OCI-LY1 (cell line): Measurements from ENCODE around the gene PLCB2.

ENCODE experiments used
- H2AFZ ChIP-seq: fragments of 200-600 bp; sonication (generic), shearing (Covaris generic); 2 replicates; pipeline ENCODE4 v1.6.0; 2014; ENCODE audit warnings: antibody characterized with exemption, mild to moderate bottlenecking, low read length
- H3F3A ChIP-seq: fragments of 200-600 bp; sonication (generic), shearing (Covaris generic); 2 replicates; pipeline ENCODE4 v1.6.0; 2014; ENCODE audit warnings: mild to moderate bottlenecking, antibody characterized with exemption, low read length, moderate library complexity; ENCODE audit not compliant: insufficient read depth
- H3K27ac ChIP-seq: fragments of 200-600 bp; sonication (generic); 2 replicates; pipeline ENCODE4 v1.5.1; 2014; ENCODE audit warnings: low read length, mixed run types, mild to moderate bottlenecking, low read depth; ENCODE audit not compliant: poor library complexity, severe bottlenecking
- H3K27me3 ChIP-seq: fragments of 200-600 bp; sonication (generic); 2 replicates; pipeline ENCODE4 v1.6.0; 2014; ENCODE audit warnings: antibody characterized with exemption, mild to moderate bottlenecking, low read length, moderate library complexity; ENCODE audit not compliant: insufficient read depth
- H3K36me3 ChIP-seq: fragments of 200-600 bp; sonication (generic); 2 replicates; pipeline ENCODE4 v1.6.1; 2014; ENCODE audit warnings: mild to moderate bottlenecking, antibody characterized with exemption, low read length, moderate library complexity, mixed read lengths; ENCODE audit not compliant: insufficient read depth
- H3K4me1 ChIP-seq: fragments of 200-600 bp; sonication (generic); 2 replicates; pipeline ENCODE4 v1.5.1; 2014; ENCODE audit warnings: mild to moderate bottlenecking, low read length, moderate library complexity; ENCODE audit not compliant: insufficient read depth, severe bottlenecking
- H3K4me2 ChIP-seq: fragments of 200-600 bp; sonication (generic), shearing (Covaris generic); 2 replicates; pipeline ENCODE4 v1.6.1; 2014; ENCODE audit warnings: low read length
- H3K4me3 ChIP-seq: fragments of 200-600 bp; sonication (generic); 2 replicates; pipeline ENCODE4 v1.5.1; 2014; ENCODE audit warnings: low read length, low read depth, mild to moderate bottlenecking, mixed read lengths; ENCODE audit not compliant: poor library complexity, severe bottlenecking
- H3K79me2 ChIP-seq: fragments of 200-600 bp; shearing (Covaris generic); 2 replicates; pipeline ENCODE4 v1.6.1; 2016; ENCODE audit warnings: mixed run types, low read length, mixed read lengths; ENCODE audit not compliant: insufficient read depth
- H3K9ac ChIP-seq: fragments of 200-600 bp; sonication (generic), shearing (Covaris generic); 2 replicates; pipeline ENCODE4 v1.6.1; 2014; ENCODE audit warnings: mild to moderate bottlenecking, low read length, mixed read lengths
- H3K9me2 ChIP-seq: fragments of 200-600 bp; sonication (generic), shearing (Covaris generic); 2 replicates; pipeline ENCODE4 v1.6.1; 2014; ENCODE audit warnings: low read depth, mild to moderate bottlenecking, low read length, mixed read lengths
- H3K9me3 ChIP-seq: fragments of 200-600 bp; shearing (Covaris generic); 2 replicates; pipeline ENCODE4 v1.6.1; 2014; ENCODE audit warnings: low read length, mixed read lengths
- H4K20me1 ChIP-seq: fragments of 200-600 bp; sonication (generic), shearing (Covaris generic); 2 replicates; pipeline ENCODE4 v1.6.0; 2016; ENCODE audit warnings: mild to moderate bottlenecking, low read length; ENCODE audit not compliant: insufficient read depth
- CTCF ChIP-seq: fragments of 200-600 bp; sonication (generic), shearing (Covaris generic); IDR thresholded peaks from 2 replicates; pipeline ENCODE4 v1.5.1; 2017; ENCODE audit warnings: mild to moderate bottlenecking, antibody characterized with exemption, low read length, moderate library complexity, mixed read lengths
- EZH2 ChIP-seq: fragments of 200-600 bp; sonication (generic), shearing (Covaris generic); IDR thresholded peaks from 2 replicates; pipeline ENCODE4 v1.8.0; 2017; ENCODE audit warnings: borderline replicate concordance, mixed run types, mild to moderate bottlenecking, antibody characterized with exemption, low read length, moderate library complexity, mixed read lengths

Gene PLCB2

DNA sequence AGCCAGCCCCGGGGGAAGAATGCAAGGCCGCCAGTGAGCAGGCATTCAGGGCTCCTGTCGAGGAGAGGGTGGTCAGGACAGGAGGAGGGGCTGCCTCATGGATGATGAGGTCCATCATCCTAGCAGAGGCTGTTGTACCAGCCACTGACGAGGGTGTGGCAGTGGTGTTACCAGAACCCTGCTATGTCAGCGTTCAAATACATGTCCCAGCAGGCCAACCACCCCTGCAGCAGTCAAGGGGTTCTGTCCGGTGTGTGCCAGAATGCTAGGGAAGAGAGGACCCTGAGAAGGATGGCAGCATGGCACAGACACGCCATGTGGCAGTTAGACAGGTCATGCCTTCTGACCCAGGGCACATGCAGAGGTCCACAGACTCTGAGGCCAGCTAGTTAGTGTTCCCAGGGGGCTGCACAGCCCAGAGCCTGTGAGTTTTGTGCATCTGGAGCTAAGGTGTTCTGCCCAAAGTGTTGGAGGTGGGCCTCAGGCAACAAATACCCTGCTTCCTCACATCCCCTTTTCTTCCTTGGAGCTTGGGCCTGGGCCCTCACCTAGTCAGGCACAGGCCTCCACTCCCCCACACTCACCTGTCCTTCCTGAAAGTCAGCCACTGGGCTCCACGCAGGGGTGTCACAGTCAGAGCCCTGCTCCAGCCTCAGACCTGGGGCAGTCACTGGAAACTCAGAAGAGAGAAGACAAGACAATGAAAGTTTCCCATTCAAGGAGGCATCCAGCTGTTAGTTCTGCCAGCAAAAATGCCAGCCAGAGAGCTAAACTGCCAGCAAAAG lies 61.0 kb downstream of the PLCB2 start:
- Histone ChIP-seq H3K9ac (no peak overlapping the region), H3F3A (no peaks in the 10 kb centered on the region), H3K4me3 (no peak overlapping the region), H3K9me3 (no peaks in the 10 kb centered on the region), H3K4me2 (no peak overlapping the region), H3K27ac (no peak overlapping the region), H3K9me2 (no peaks in the 10 kb centered on the region), H3K4me1 (no peaks in the 10 kb centered on the region), H3K27me3 (no peaks in the 10 kb centered on the region; the same call in none of the 2 replicates), H3K36me3 (no peaks in the 10 kb centered on the region), H2AFZ (no peak overlapping the region), H3K79me2 (no peaks in the 10 kb centered on the region), H4K20me1 (no peaks in the 10 kb centered on the region)
- TF ChIP-seq CTCF, result no peak
- no peak for TF ChIP-seq EZH2

DNA sequence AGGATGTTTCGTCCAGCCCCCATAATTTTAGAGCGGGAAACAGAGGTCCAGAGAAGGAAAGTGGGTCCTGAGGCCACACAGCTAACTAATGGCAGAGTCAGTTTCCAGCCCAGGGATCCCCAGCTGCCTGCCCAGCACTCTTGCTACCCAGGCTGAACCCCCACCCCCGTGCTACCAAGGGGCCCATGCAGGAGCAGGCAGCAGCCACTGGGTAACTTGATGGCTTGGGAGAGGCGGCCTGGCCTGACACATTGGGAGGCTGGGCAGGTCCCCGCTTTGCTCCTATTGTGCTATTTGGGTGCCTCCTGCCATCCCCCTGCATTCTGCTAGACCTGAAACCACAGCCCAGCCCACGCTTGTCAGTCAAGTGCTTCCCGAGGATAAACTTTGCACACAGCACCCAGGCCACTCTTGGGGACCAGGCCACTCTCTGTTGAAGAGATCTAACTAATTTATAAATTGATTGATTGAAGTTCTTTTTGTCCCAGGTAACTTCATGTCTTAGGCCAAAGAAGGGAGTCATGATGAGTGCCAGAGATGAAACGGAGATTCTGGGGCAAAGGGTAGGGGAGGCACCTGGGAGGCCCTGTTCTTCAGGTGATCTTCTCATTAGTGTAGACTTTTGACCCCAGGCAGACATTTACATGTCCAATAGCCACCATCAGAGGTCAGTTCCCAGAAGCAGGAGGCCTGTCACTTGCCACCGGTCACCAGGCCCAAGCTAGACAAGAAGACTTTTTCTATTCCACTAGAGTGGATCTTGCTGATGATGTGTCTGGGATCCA lies 61.9 kb downstream of the PLCB2 start:
- Histone ChIP-seq H3K79me2 (no peaks in the 10 kb centered on the region), H4K20me1 (no peaks in the 10 kb centered on the region), H3K36me3 (no peaks in the 10 kb centered on the region), H3K4me2 (no peak overlapping the region), H3K27ac (no peak overlapping the region), H3K27me3 (no peaks in the 10 kb centered on the region; the same call in none of the 2 replicates), H3K4me3 (no peak overlapping the region), H3F3A (no peaks in the 10 kb centered on the region), H3K4me1 (no peaks in the 10 kb centered on the region), H2AFZ (no peak overlapping the region), H3K9me3 (no peaks in the 10 kb centered on the region), H3K9ac (no peak overlapping the region), H3K9me2 (no peaks in the 10 kb centered on the region)
- TF ChIP-seq EZH2, result no peak

DNA sequence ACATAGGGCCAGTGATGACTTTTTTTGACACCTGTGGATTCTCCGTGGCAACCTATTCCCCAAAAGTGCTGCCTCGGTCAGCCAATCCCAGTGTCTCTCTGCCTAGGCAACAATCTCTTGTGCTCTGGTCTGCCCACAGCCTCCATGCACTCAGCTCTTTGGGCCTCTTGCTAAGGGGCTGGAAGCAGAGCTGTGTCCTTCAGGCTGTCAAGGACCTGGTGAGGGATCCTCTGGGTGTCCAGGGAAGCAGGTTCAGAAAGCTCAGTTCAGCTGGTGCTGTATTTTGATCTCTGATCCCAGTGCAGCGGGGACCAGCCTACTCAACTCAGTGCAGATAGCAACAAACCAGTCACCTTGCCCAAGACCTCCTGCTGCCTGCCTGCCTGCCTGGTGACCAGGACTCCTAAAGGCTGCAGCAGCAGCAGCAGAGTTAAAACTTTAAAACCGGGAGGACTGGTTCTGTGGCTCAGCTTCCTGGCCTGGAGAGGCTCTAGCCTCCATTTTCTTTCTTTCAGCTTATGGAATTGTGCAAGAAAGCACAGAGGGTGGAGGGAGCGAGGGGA lies 62.7 kb downstream of the PLCB2 start:
- Histone ChIP-seq H3K9ac (no peak overlapping the region), H3K27me3 (no peaks in the 10 kb centered on the region; the same call in 1 of the 2 replicates), H3K4me3 (no peak overlapping the region), H3K4me2 (no peak overlapping the region), H3K79me2 (no peaks in the 10 kb centered on the region), H3K36me3 (no peaks in the 10 kb centered on the region), H3K9me2 (no peaks in the 10 kb centered on the region), H2AFZ (no peak overlapping the region), H3K9me3 (no peaks in the 10 kb centered on the region), H3K4me1 (no peaks in the 10 kb centered on the region), H3K27ac (no peak overlapping the region), H3F3A (no peaks in the 10 kb centered on the region), H4K20me1 (no peaks in the 10 kb centered on the region)
- TF ChIP-seq EZH2 (no peak), CTCF (no peak)
